KMS-11 (cell line): Measurements from ENCODE around the gene PYY.

Experiments
- H2AFZ ChIP-seq: fragments of 200-600 bp; sonication (generic); 2 replicates; pipeline ENCODE4 v1.6.1; 2016; ENCODE audit warnings: antibody characterized with exemption, mixed run types, low read depth
- H3K27ac ChIP-seq: fragments of 200-600 bp; sonication (generic); 2 replicates; pipeline ENCODE4 v1.6.1; 2016; ENCODE audit warnings: mild to moderate bottlenecking, mixed run types
- H3K27me3 ChIP-seq: fragments of 200-600 bp; sonication (generic); 2 replicates; pipeline ENCODE4 v1.6.1; 2017; ENCODE audit warnings: mild to moderate bottlenecking, low read depth, mixed run types, moderate library complexity; ENCODE audit not compliant: insufficient read depth
- H3K36me3 ChIP-seq: fragments of 200-600 bp; sonication (generic); 2 replicates; pipeline ENCODE4 v1.6.1; 2017; ENCODE audit warnings: mild to moderate bottlenecking, mixed run types; ENCODE audit not compliant: insufficient read depth
- H3K4me1 ChIP-seq: fragments of 200-600 bp; sonication (generic); 2 replicates; pipeline ENCODE4 v1.6.1; 2016; ENCODE audit warnings: mild to moderate bottlenecking, low read depth, mixed run types; ENCODE audit not compliant: poor library complexity, severe bottlenecking
- H3K4me2 ChIP-seq: fragments of 200-600 bp; sonication (generic); 2 replicates; pipeline ENCODE4 v1.7.0; 2016; ENCODE audit warnings: mild to moderate bottlenecking, mixed run types
- H3K4me3 ChIP-seq: fragments of 200-600 bp; sonication (generic); IDR thresholded peaks from 2 replicates; pipeline ENCODE4 v1.6.1; 2017; ENCODE audit warnings: low read depth, low read length, mixed read lengths; ENCODE audit not compliant: insufficient read depth
- H3K79me2 ChIP-seq: fragments of 200-600 bp; sonication (generic); 2 replicates; pipeline ENCODE4 v1.6.1; 2016; ENCODE audit warnings: low read depth, mixed run types; ENCODE audit not compliant: insufficient read depth
- H3K9ac ChIP-seq: fragments of 200-600 bp; sonication (generic); 2 replicates; pipeline ENCODE4 v1.6.1; 2016; ENCODE audit warnings: mild to moderate bottlenecking, mixed run types
- H4K20me1 ChIP-seq: fragments of 200-600 bp; sonication (generic); 2 replicates; pipeline ENCODE4 v1.6.1; 2016; ENCODE audit warnings: mild to moderate bottlenecking, mixed run types; ENCODE audit not compliant: insufficient read depth
- TF ChIP-seq, protein P1 (sequence below): fragments of 200-600 bp; sonication (generic); conservative IDR thresholded peaks from 2 replicates; pipeline ENCODE4 v1.6.1; 2017; ENCODE audit warnings: low read depth, mild to moderate bottlenecking, antibody characterized with exemption, low read length, moderate library complexity, mixed read lengths

PYY gene

DNA sequence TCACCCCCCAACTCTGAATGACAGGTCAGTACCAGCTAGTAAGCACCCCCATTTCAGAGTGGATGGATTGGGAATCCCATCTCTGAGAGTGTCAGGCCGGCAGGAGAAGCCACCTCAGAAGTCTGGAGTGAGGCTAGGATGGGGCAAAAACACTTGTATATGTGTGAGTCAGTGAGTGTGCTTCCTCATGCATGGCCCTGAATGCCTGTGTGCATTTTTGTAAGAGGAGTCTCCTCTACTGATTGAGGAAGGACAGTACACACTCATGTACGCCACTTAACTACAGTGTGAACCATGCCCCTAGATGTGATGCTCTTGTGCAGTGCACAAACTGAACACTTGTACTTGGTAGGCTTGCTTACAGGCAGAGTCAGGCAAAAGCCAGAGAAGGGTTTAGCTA is 28.4 kb upstream of the PYY start:
- no peaks in the 10 kb centered on the region for H3K4me1 ChIP-seq
- no peak overlapping the region for H3K4me3 ChIP-seq
- TF ChIP-seq, protein P1, sequence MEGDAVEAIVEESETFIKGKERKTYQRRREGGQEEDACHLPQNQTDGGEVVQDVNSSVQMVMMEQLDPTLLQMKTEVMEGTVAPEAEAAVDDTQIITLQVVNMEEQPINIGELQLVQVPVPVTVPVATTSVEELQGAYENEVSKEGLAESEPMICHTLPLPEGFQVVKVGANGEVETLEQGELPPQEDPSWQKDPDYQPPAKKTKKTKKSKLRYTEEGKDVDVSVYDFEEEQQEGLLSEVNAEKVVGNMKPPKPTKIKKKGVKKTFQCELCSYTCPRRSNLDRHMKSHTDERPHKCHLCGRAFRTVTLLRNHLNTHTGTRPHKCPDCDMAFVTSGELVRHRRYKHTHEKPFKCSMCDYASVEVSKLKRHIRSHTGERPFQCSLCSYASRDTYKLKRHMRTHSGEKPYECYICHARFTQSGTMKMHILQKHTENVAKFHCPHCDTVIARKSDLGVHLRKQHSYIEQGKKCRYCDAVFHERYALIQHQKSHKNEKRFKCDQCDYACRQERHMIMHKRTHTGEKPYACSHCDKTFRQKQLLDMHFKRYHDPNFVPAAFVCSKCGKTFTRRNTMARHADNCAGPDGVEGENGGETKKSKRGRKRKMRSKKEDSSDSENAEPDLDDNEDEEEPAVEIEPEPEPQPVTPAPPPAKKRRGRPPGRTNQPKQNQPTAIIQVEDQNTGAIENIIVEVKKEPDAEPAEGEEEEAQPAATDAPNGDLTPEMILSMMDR: no peak
- no peaks in the 10 kb centered on the region for H3K79me2 ChIP-seq
- no peak overlapping the region for H3K27ac ChIP-seq
- H3K36me3 ChIP-seq: no peaks in the 10 kb centered on the region
- peaks cover 3% of the 10 kb centered on the region; the same call in 1 of the 2 replicates for H3K27me3 ChIP-seq
- no peaks in the 10 kb centered on the region for H4K20me1 ChIP-seq
- no peak overlapping the region for H2AFZ ChIP-seq
- H3K9ac ChIP-seq: no peak overlapping the region
- no peak overlapping the region for H3K4me2 ChIP-seq

- Histone ChIP-seq H3K27ac (no peak overlapping the region), H3K79me2 (no peaks in the 10 kb centered on the region), H3K36me3 (no peaks in the 10 kb centered on the region), H4K20me1 (no peaks in the 10 kb centered on the region), H3K27me3 (peaks cover 3% of the 10 kb centered on the region; the same call in 1 of the 2 replicates), H2AFZ (no peak overlapping the region), H3K4me2 (no peak overlapping the region), H3K9ac (no peak overlapping the region), H3K4me3 (no peak overlapping the region), H3K4me1 (no peaks in the 10 kb centered on the region)
- TF ChIP-seq, protein P1: no peak
Measured at GRCh38 chr17:43979671-43980070, 25.9 kb upstream of the PYY start.

DNA sequence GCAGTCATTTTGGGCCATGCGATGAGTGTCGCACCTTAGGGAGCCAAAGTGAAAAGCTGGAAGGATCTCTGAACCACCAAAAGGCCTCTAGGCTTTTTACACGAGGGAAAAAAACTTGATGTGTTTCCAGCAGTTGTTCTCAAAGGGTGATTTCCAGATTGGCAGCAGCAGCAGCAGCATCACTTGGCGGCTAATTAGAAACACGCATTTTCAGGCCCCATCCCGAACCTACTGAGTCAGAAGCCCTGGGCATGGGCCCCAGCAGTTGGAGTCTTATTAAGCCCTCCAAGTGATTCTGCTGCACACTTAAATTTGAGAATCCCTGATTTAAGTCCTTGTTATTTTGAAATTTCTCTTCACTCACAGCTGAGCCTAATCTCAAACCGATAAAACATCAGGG is 25.3 kb upstream of the PYY start:
- no peak overlapping the region for H3K4me2 ChIP-seq
- no peak overlapping the region for H3K27ac ChIP-seq
- H3K9ac ChIP-seq: no peak overlapping the region
- H3K79me2 ChIP-seq: no peaks in the 10 kb centered on the region
- TF ChIP-seq, protein P1: no peak
- H3K27me3 ChIP-seq: peaks cover 3% of the 10 kb centered on the region; the same call in 1 of the 2 replicates
- H3K4me1 ChIP-seq: no peaks in the 10 kb centered on the region
- H3K4me3 ChIP-seq: no peak overlapping the region
- no peaks in the 10 kb centered on the region for H3K36me3 ChIP-seq
- H2AFZ ChIP-seq: no peak overlapping the region
- no peaks in the 10 kb centered on the region for H4K20me1 ChIP-seq

GRCh38 chr17:43978078-43978477 is 24.3 kb upstream of the PYY start:
- no peak overlapping the region for H3K4me3 ChIP-seq
- H3K4me1 ChIP-seq: no peaks in the 10 kb centered on the region
- no peak overlapping the region for H2AFZ ChIP-seq
- H3K4me2 ChIP-seq: no peak overlapping the region
- no peaks in the 10 kb centered on the region for H3K36me3 ChIP-seq
- H3K27me3 ChIP-seq: peaks cover 3% of the 10 kb centered on the region; the same call in 1 of the 2 replicates
- H3K27ac ChIP-seq: no peak overlapping the region
- TF ChIP-seq, protein P1: no peak
- H3K79me2 ChIP-seq: no peaks in the 10 kb centered on the region
- no peak overlapping the region for H3K9ac ChIP-seq
- no peaks in the 10 kb centered on the region for H4K20me1 ChIP-seq
